PFSK-1 (cell line): Measurements from ENCODE around the gene TRAF3IP3.

Source experiments
- POLR2AphosphoS5 ChIP-seq: IDR thresholded peaks from 2 replicates; pipeline ENCODE4 v1.6.1; 2012; ENCODE audit warnings: low read depth, mild to moderate bottlenecking, control low read depth, low read length, moderate library complexity
- REST ChIP-seq, 2 experiments: IDR thresholded peaks; 2 replicates each; pipeline versions ENCODE4 v1.6.1 to v1.8.0; 2011 to 2012; ENCODE audit warnings: low read depth in 2 of 2, low read length in 2 of 2, control low read depth in 1 of 2, inconsistent platforms in 1 of 2, mild to moderate bottlenecking in 1 of 2, moderate library complexity in 1 of 2; ENCODE audit not compliant: insufficient read depth in 1 of 2
- TAF1 ChIP-seq: IDR thresholded peaks from 2 replicates; pipeline ENCODE4 v1.6.1; 2012; ENCODE audit warnings: low read length, control low read depth, borderline replicate concordance; ENCODE audit not compliant: insufficient read depth

DNA sequence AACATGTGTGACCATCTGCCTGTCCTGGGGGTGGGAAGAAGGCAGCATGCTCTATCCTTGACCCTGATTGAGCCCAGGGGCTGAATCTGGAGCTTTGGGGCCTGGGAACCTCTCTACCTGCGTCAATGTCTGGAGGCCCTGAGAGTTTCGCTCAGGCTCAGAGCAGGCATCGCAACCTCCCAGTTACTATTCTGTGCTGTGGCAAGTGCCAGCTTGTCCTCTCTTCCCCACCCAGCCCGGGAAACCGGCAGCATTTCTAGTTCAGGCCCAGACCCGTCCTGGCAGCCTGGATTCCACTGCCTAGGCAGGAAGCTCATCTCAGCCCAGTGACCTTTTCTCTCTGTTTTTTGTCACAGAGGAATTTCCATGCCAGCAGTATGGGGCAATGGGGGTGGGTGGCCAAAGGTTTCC, 60.1 kb downstream of the TRAF3IP3 start:
- TF ChIP-seq TAF1 = no peak
- TF ChIP-seq POLR2AphosphoS5 = no peak
- no peak for TF ChIP-seq REST (IDR thresholded peaks at IDR 0.05; ENCODE audit: insufficient read depth in 1 of 2, low read depth in 2 of 2, low read length in 2 of 2)
